ENCODE measurements around the gene JAG2.

The JAG2 gene

GRCh38 chr14:105139831-105140239 is 28.7 kb downstream of the JAG2 start:
- DNase-seq (ENCODE audit: low read depth in 2 of 2): no peak

GRCh38 chr14:105139212-105139825 is 29.3 kb downstream of the JAG2 start:
- DNase-seq (ENCODE audit: low read depth in 2 of 2): no peak

GRCh38 chr14:105138551-105139111 is 29.9 kb downstream of the JAG2 start:
- no peak for DNase-seq (ENCODE audit: low read depth in 2 of 2)

GRCh38 chr14:105138021-105138541 is 30.5 kb downstream of the JAG2 start:
- no peak for DNase-seq (ENCODE audit: low read depth in 2 of 2)

GRCh38 chr14:105137481-105138020 is 31.0 kb downstream of the JAG2 start:
- DNase-seq (ENCODE audit: low read depth in 2 of 2): no peak

- no peak for DNase-seq (ENCODE audit: low read depth in 2 of 2)
Measured at GRCh38 chr14:105136401-105137322, 31.9 kb downstream of the JAG2 start.

- no peak for DNase-seq (ENCODE audit: low read depth in 2 of 2)
Measured at GRCh38 chr14:105135700-105136395, 32.7 kb downstream of the JAG2 start.

- DNase-seq (ENCODE audit: low read depth in 2 of 2): no peak
Measured at GRCh38 chr14:105132921-105133654, 35.5 kb downstream of the JAG2 start.

GRCh38 chr14:105131241-105131640 is 37.3 kb downstream of the JAG2 start:
- no peak for DNase-seq (ENCODE audit: low read depth in 2 of 2)

- DNase-seq (ENCODE audit: low read depth in 2 of 2): no peak
Measured at GRCh38 chr14:105128059-105128458, 40.5 kb downstream of the JAG2 start.

GRCh38 chr14:105126981-105127329 is 41.6 kb downstream of the JAG2 start:
- DNase-seq (ENCODE audit: low read depth in 2 of 2): no peak

- no peak for DNase-seq (ENCODE audit: low read depth in 2 of 2)
Measured at GRCh38 chr14:105126126-105126980, 42.2 kb downstream of the JAG2 start.

GRCh38 chr14:105124823-105125222 is 43.8 kb downstream of the JAG2 start:
- no peak for DNase-seq (ENCODE audit: low read depth in 2 of 2)

GRCh38 chr14:105123981-105124765 is 44.4 kb downstream of the JAG2 start:
- DNase-seq (ENCODE audit: low read depth in 2 of 2): no peak

- DNase-seq (ENCODE audit: low read depth in 2 of 2): no peak
Measured at GRCh38 chr14:105123064-105123665, 45.4 kb downstream of the JAG2 start.

GRCh38 chr14:105120056-105120455 is 48.5 kb downstream of the JAG2 start:
- DNase-seq (ENCODE audit: low read depth in 2 of 2): no peak

GRCh38 chr14:105119408-105120025 is 49.1 kb downstream of the JAG2 start:
- no peak for DNase-seq (ENCODE audit: low read depth in 2 of 2)

GRCh38 chr14:105118646-105119407 is 49.7 kb downstream of the JAG2 start:
- DNase-seq (ENCODE audit: low read depth in 2 of 2): no peak

Data from fibroblast of skin of left quadriceps (primary cell).